ENCODE results near the gene PLAAT2. TPM values are rescaled to one million over a fixed set of nuclear protein-coding genes. Genes with fewer than 3 reads are reported as not detected.

The PLAAT2 gene
- total and polyA plus RNA-seq, 2 donors (not counting 1 experiment from before 2014, with no cell fraction given) = 4.0 TPM; not detected in 1

GRCh38 chr11:63536669-63537292 lies 26.4 kb downstream of the PLAAT2 start, which contains the start of gene PLAAT4:
Gene PLAAT4 (plus strand): TSS chr11:63536808. CDS start chr11:63536869, 61 bp downstream.
- peaks cover 43% of the 10 kb centered on the region for H3K4me1 Mint-ChIP-seq
- no peaks in the 10 kb centered on the region for H3K27me3 Mint-ChIP-seq
- H3K9ac ChIP-seq (ENCODE audit: low read length) = peak within 1 kb of the TSS; percentile 77

More at GRCh38 chr11:63536669-63537292, 26.4 kb downstream of the PLAAT2 start, which contains the start of gene PLAAT4:
- Histone ChIP-seq H3K4me3 (ENCODE audit: control extremely low read depth in 1 of 5, extremely low read depth in 1 of 5, insufficient read depth in 1 of 5, low read depth in 2 of 5, low read length in 4 of 5) (peak within 1 kb of the TSS; percentile 1 to 89 (median 64)), H3K79me2 (ENCODE audit: control insufficient read depth, insufficient read depth, low read length) (peaks cover 13% of the 10 kb centered on the region), H4K20me1 (ENCODE audit: control insufficient read depth, insufficient read depth, low read length, poor library complexity, severe bottlenecking) (no peaks in the 10 kb centered on the region), H3K9me3 (ENCODE audit: control extremely low read depth in 1 of 3, control insufficient read depth in 2 of 3, insufficient read depth in 1 of 3, low read length in 2 of 3) (no peaks in the 10 kb centered on the region), H3K36me3 (replicated peaks in 1 of 2; ENCODE audit: control extremely low read depth in 1 of 2, control insufficient read depth in 1 of 2, extremely low read depth in 1 of 2, insufficient read depth in 2 of 2, low read length in 1 of 2) (no peaks in the 10 kb centered on the region), H3K27me3 (replicated peaks in 1 of 4; ENCODE audit: control extremely low read depth in 1 of 4, control insufficient read depth in 3 of 4, insufficient read depth in 4 of 4, low read length in 3 of 4) (no peaks in the 10 kb centered on the region), H3K4me2 (replicated peaks; ENCODE audit: low read depth, low read length, poor library complexity, severe bottlenecking) (peak within 1 kb of the TSS; percentile 90), H3K4me1 (ENCODE audit: control insufficient read depth in 2 of 2, insufficient read depth in 2 of 2, low read length in 2 of 2) (peaks cover 22 to 34% of the 10 kb centered on the region in 2 donors), H3K27ac (ENCODE audit: low read length in 2 of 2) (peak within 1 kb of the TSS; percentile 63), H2AFZ (ENCODE audit: insufficient read depth, low read depth, low read length, poor library complexity, severe bottlenecking) (peak within 1 kb of the TSS; percentile 92)
- TF ChIP-seq CTCF (IDR thresholded peaks at IDR 0.05) (no peak), EZH2 (IDR thresholded peaks at IDR 0.05; ENCODE audit: borderline replicate concordance, insufficient read depth, low read depth, low read length, poor library complexity, severe bottlenecking) (no peak)
- 23% methylated on average over 10 of the region's 10 CpGs for WGBS (ENCODE audit: insufficient coverage)
- peak; percentile 63 for DNase-seq
- Mint-ChIP-seq H3K27ac (peak within 1 kb of the TSS; percentile 86), H3K4me3 (peak within 1 kb of the TSS; percentile 84), H3K9me3 (ENCODE audit: insufficient read depth) (no peaks in the 10 kb centered on the region)
- peak; percentile 64 for ATAC-seq (ENCODE audit: low read depth)
- intact Hi-C loops (cut with micrococcal nuclease) = no loop called here
- ChIA-PET CTCF (interaction anchor here (1.1 to 2.2 kb wide), 8 partner anchors 9 to 202 kb away, joined by 3 to 11 read pairs (median 4); partner anchors contain the start of gene PLAAT2), POLR2A (interaction anchor here (0.7 kb wide), 1 partner anchor 1236 kb away, joined by 3 read pairs; no protein-coding TSS in a partner anchor)
